CD4-positive, CD25-positive, alpha-beta regulatory T cell (primary cell): Measurements from ENCODE around the gene TCIRG1. TPM values are rescaled to one million over a fixed set of nuclear protein-coding genes. Genes with fewer than 3 reads are reported as not detected.
A peak's percentile ranks its signal among the peaks of the same experiment; 100 is the strongest.

Experiments used
- ATAC-seq, 2 donors: fragments of 150-1000 bp; cut with Tn5 transposase; one replicate each; pipeline ENCODE4 v1.10.0; 2021; ENCODE audit warnings: low read depth in 2 of 2, moderate number of reproducible peaks in 2 of 2, moderate library complexity in 1 of 2
- DNase-seq, 3 donors: peaks; one replicate each; pipeline versions ENCODE4 v3.0.0 to v3.0.0-alpha.2; 2012 to 2022; ENCODE audit warnings: mixed read lengths in 1 of 3
- H3K27ac ChIP-seq: one replicate; pipeline ENCODE4 v1.7.0; 2013; ENCODE audit warnings: mild to moderate bottlenecking, low read length; ENCODE audit not compliant: insufficient read depth, poor library complexity, severe bottlenecking
- H3K27me3 ChIP-seq: one replicate; pipeline ENCODE4 v1.7.0; 2013; ENCODE audit warnings: low read length; ENCODE audit not compliant: control insufficient read depth, insufficient read depth
- H3K36me3 ChIP-seq: one replicate; pipeline ENCODE4 v1.7.0; 2013; ENCODE audit warnings: mild to moderate bottlenecking, low read length, moderate library complexity; ENCODE audit not compliant: control insufficient read depth, insufficient read depth
- H3K4me1 ChIP-seq: 2 replicates; pipeline ENCODE4 v1.7.0; 2013; ENCODE audit warnings: mild to moderate bottlenecking, low read length; ENCODE audit not compliant: insufficient read depth, control insufficient read depth, poor library complexity, severe bottlenecking
- H3K4me3 ChIP-seq: one replicate; pipeline ENCODE4 v1.7.0; 2013; ENCODE audit warnings: low read depth, mild to moderate bottlenecking, low read length, moderate library complexity
- H3K9me3 ChIP-seq, 2 experiments: 1 replicate in 1 of 2; 2 replicates in 1 of 2; pipeline ENCODE4 v1.7.0; 2013; ENCODE audit warnings: low read length in 2 of 2, mild to moderate bottlenecking in 1 of 2, moderate library complexity in 1 of 2; ENCODE audit not compliant: control insufficient read depth in 2 of 2
- H3K27ac Mint-ChIP-seq, 3 donors: one replicate each; pipeline ENCODE4 v1.8.0; 2020 to 2022; ENCODE audit warnings: mild to moderate bottlenecking in 3 of 3, mixed read lengths in 3 of 3, moderate library complexity in 2 of 3
- H3K27me3 Mint-ChIP-seq: one replicate; pipeline ENCODE4 v1.8.0; 2022; ENCODE audit warnings: mild to moderate bottlenecking, mixed read lengths
- H3K36me3 Mint-ChIP-seq: one replicate; pipeline ENCODE4 v1.8.0; 2020; ENCODE audit warnings: mixed read lengths
- H3K4me1 Mint-ChIP-seq, 4 donors: one replicate each; pipeline ENCODE4 v1.8.0; 2020 to 2022; ENCODE audit warnings: mixed read lengths in 4 of 4, mild to moderate bottlenecking in 1 of 4
- H3K4me3 Mint-ChIP-seq, 4 donors: one replicate each; pipeline ENCODE4 v1.8.0; 2020 to 2022; ENCODE audit warnings: mild to moderate bottlenecking in 4 of 4, mixed read lengths in 4 of 4, moderate library complexity in 3 of 4
- H3K9me3 Mint-ChIP-seq, 7 donors: one replicate each; pipeline ENCODE4 v1.8.0; 2020 to 2022; ENCODE audit warnings: mixed read lengths in 7 of 7, mild to moderate bottlenecking in 3 of 7, moderate library complexity in 2 of 7
- polyA plus RNA-seq, 4 donors: library from polyadenylated mRNA; unstranded; fragments of 300-500 nt; fragmentation: Illumina TruSeq; gene quantifications; one replicate each; pipeline ENCODE4 v1.2.3, GENCODE V29; 2021
- total RNA-seq: library from RNA; stranded (reverse); gene quantifications from one replicate; pipeline ENCODE4 v1.2.3, GENCODE V29; 2022

The TCIRG1 gene
- total and polyA plus RNA-seq, 5 donors from 2014 or later: 33.3 to 290 (median 53.9) TPM

DNA sequence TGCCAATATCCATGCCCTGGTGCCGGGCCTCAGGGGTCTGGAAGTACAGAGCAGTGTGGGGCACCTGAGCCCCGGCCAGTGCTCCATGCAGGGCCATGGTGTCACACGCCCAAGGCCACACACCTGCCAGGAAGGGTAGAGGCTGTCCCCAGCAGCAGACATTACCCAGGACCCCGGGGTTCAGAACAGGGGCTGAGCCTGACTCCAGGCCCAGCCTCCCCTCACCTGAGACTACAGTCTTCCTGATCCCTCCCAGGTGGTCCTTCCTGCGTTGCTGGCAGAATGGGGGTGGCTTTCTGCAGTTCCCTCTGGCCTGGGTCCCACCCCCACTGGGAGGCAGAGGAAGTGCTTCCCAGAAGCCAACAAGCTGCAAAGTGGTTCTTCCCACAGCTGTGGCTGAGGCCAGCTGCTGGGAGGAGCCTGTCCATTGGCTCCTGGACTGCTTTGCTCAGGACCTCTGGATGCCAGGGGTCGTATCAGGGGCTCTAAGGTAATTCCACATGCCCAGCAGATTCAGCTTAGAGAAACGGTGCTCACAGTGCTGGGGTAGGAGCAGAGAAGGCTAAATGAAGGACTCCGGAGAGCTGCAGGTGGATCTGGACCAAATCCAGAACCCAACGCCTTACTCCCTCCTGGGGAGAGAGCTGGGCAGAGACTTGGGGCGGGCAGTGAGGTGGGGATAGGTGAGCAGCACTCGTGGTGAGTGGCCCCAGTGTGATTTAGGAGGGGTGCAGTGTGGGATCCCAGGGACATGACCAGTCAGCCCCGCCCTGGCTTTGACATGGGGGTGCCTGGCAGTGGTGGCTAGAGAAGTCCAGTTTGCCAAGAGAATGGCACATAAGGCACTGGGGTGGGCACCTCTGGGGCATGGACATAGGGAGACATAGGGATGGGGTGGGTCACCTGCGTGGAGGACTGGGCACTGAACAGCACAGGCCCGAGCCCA lies 12.6 kb downstream of the TCIRG1 start:
- H3K4me1 ChIP-seq: no peaks in the 10 kb centered on the region
- no peak for ATAC-seq
- peaks cover 0 to 3% (median 0%) of the 10 kb centered on the region in 7 donors for H3K9me3 Mint-ChIP-seq
- H3K4me3 Mint-ChIP-seq: no peak overlapping the region
- H3K27ac Mint-ChIP-seq: peak overlapping the region in 2 of 3 donors; percentile 20 to 62
- peaks cover 6% of the 10 kb centered on the region for H3K36me3 Mint-ChIP-seq
- no peaks in the 10 kb centered on the region for H3K4me1 Mint-ChIP-seq
- no peaks in the 10 kb centered on the region for H3K27me3 ChIP-seq
- H3K27me3 Mint-ChIP-seq: no peaks in the 10 kb centered on the region
- H3K36me3 ChIP-seq: peaks cover 40% of the 10 kb centered on the region
- H3K27ac ChIP-seq: no peak overlapping the region
- H3K4me3 ChIP-seq: no peak overlapping the region
- no peaks in the 10 kb centered on the region for H3K9me3 ChIP-seq
- no peak for DNase-seq

- no peaks in the 10 kb centered on the region for H3K27me3 Mint-ChIP-seq
- no peak overlapping the region for H3K4me3 Mint-ChIP-seq
- no peak overlapping the region for H3K4me3 ChIP-seq
Observed at GRCh38 chr11:68052137-68052873, 13.5 kb downstream of the TCIRG1 start.

GRCh38 chr11:68053117-68053516 lies 14.3 kb downstream of the TCIRG1 start:
- H3K4me3 Mint-ChIP-seq: no peak overlapping the region
- H3K27ac Mint-ChIP-seq: no peak overlapping the region
- Histone ChIP-seq H3K9me3 (no peaks in the 10 kb centered on the region), H3K27me3 (no peaks in the 10 kb centered on the region), H3K36me3 (peaks cover 35% of the 10 kb centered on the region), H3K4me3 (no peak overlapping the region), H3K27ac (no peak overlapping the region), H3K4me1 (no peaks in the 10 kb centered on the region)
- H3K4me1 Mint-ChIP-seq: no peaks in the 10 kb centered on the region
- peaks cover 6% of the 10 kb centered on the region for H3K36me3 Mint-ChIP-seq
- DNase-seq (no peak), ATAC-seq (no peak)
- peaks cover 0 to 3% (median 0%) of the 10 kb centered on the region in 7 donors for H3K9me3 Mint-ChIP-seq
- H3K27me3 Mint-ChIP-seq: no peaks in the 10 kb centered on the region

More at GRCh38 chr11:68052137-68052873, 13.5 kb downstream of the TCIRG1 start:
- Mint-ChIP-seq H3K4me1 (no peaks in the 10 kb centered on the region), H3K9me3 (peaks cover 0 to 3% (median 0%) of the 10 kb centered on the region in 7 donors), H3K36me3 (peaks cover 6% of the 10 kb centered on the region), H3K27ac (no peak overlapping the region)
- H3K36me3 ChIP-seq: peaks cover 40% of the 10 kb centered on the region
- DNase-seq (no peak), ATAC-seq (no peak)
- H3K9me3 ChIP-seq: no peaks in the 10 kb centered on the region
- H3K27me3 ChIP-seq: no peaks in the 10 kb centered on the region
- H3K4me1 ChIP-seq: no peaks in the 10 kb centered on the region
- no peak overlapping the region for H3K27ac ChIP-seq

GRCh38 chr11:68053981-68054812 lies 15.4 kb downstream of the TCIRG1 start:
- H3K4me3 Mint-ChIP-seq: no peak overlapping the region
- DNase-seq: no peak

GRCh38 chr11:68056317-68057285 lies 17.8 kb downstream of the TCIRG1 start:
- Histone ChIP-seq H3K9me3 (no peaks in the 10 kb centered on the region), H3K36me3 (peaks cover 8% of the 10 kb centered on the region), H3K27me3 (no peaks in the 10 kb centered on the region), H3K27ac (no peak overlapping the region), H3K4me1 (no peaks in the 10 kb centered on the region), H3K4me3 (no peak overlapping the region)
- Mint-ChIP-seq H3K4me3 (no peak overlapping the region), H3K36me3 (peaks cover 4% of the 10 kb centered on the region), H3K4me1 (no peaks in the 10 kb centered on the region), H3K9me3 (peaks cover 0 to 1% (median 0%) of the 10 kb centered on the region in 7 donors), H3K27me3 (no peaks in the 10 kb centered on the region), H3K27ac (no peak overlapping the region)
- DNase-seq (no peak), ATAC-seq (no peak)

More at GRCh38 chr11:68053981-68054812, 15.4 kb downstream of the TCIRG1 start:
- Histone ChIP-seq H3K27me3 (no peaks in the 10 kb centered on the region), H3K9me3 (no peaks in the 10 kb centered on the region), H3K4me1 (no peaks in the 10 kb centered on the region), H3K36me3 (peaks cover 28% of the 10 kb centered on the region), H3K4me3 (no peak overlapping the region), H3K27ac (no peak overlapping the region)
- peaks cover 6% of the 10 kb centered on the region for H3K36me3 Mint-ChIP-seq
- peaks cover 0 to 3% (median 0%) of the 10 kb centered on the region in 7 donors for H3K9me3 Mint-ChIP-seq
- no peaks in the 10 kb centered on the region for H3K27me3 Mint-ChIP-seq
- no peaks in the 10 kb centered on the region for H3K4me1 Mint-ChIP-seq
- H3K27ac Mint-ChIP-seq: peak overlapping the region in 2 of 3 donors; percentile 42 to 85
- no peak for ATAC-seq

- H3K9me3 ChIP-seq: no peaks in the 10 kb centered on the region
- no peak for ATAC-seq
- Mint-ChIP-seq H3K36me3 (peaks cover 10% of the 10 kb centered on the region), H3K4me3 (no peak overlapping the region), H3K27me3 (no peaks in the 10 kb centered on the region), H3K4me1 (no peaks in the 10 kb centered on the region), H3K27ac (no peak overlapping the region), H3K9me3 (no peaks in the 10 kb centered on the region)
- H3K4me3 ChIP-seq: no peak overlapping the region
- no peak overlapping the region for H3K27ac ChIP-seq
- H3K4me1 ChIP-seq: no peaks in the 10 kb centered on the region
- peaks cover 3% of the 10 kb centered on the region for H3K36me3 ChIP-seq
- DNase-seq: no peak
- no peaks in the 10 kb centered on the region for H3K27me3 ChIP-seq
Observed at GRCh38 chr11:68057807-68058206, 19.0 kb downstream of the TCIRG1 start.
